Fibroblast of peridontal ligament (primary cell): ENCODE data around the gene DPP7.

Source experiments
- DNase-seq: peaks from one replicate; pipeline ENCODE4 v3.0.0-alpha.2; 2010; ENCODE audit errors: extremely low read depth

Gene DPP7

DNA sequence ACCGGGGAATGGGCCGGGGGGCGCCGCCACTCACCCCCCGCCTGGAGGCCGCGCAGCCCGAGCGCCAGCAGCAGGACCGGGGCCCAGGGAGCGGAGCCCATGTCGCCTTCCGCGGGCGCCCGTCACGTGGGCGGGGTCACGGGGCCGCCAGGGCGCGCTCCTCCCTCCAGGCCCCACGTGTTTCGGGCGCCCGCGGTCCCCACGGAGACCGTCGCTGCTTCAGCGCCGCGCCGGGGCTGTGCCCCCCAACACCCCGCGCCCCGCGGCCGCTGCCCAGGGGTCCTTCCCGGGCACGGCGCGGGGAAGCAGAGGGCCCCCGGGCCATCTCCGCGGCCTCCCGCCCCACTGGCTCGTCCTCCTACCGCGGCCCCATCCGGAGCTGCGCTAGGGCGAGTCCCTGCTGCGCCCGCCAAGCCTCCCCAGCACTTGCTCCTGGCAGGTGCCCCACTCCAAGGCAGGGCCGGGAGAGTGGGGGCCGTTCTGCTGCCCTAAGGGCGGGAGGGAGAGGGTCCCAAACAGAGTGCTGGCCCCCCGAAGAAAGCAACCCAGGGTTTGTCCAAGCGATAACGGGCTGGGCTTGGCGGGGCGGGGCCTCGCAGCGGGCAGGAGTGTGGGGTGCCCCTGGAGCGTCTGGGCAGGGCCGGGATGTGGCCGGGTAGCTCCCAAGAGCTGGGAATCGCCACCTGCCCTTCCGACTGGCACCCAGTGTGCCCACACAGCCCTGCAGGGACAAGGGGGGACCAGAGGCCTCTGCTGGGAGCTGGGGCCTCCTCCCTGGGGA lies at the start of gene DPP7:
DPP7 (minus strand) TSS at position 121 of the 781 bp plus-strand sequence; CDS start at position 101, 20 bp downstream.
- DNase-seq, result peak; percentile 28

DNA sequence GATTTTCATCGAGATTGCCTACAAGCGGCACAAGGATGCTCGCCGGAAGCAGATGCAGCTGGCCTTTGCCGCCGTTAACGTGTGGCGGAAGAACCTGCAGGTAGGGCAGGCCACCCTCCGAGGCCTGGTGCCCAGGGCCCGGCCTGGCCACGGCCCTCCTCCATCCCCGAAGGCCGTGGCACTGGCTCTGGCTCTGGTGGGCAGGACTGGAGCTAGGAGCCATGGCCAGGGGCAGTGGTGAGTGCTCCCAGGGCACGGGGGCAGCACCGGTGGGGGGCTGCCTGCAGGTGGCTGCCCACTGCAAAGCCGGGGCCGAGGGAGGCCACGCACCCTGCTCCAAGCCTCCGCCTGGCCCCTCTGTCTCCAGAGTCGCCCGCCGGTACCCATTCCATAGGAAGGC lies 49.3 kb upstream of the DPP7 start:
- DNase-seq, result no peak

DNA sequence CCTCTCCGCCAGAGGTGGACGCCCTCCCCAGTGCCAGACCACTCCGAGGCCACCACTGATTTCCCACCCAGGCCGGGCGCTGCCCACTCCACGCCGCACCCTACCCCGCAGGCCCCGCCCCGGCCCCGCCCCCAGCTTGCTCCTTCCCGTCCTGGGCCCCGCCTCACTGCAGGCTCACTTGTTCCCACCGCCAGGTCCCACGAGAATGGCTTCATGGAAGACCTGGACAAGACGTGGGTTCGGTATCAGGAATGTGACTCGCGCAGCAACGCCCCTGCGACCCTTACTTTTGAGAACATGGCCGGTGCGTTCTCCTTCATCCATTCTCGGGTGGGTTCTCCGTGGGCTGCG lies 48.8 kb upstream of the DPP7 start:
- DNase-seq, result no peak

DNA sequence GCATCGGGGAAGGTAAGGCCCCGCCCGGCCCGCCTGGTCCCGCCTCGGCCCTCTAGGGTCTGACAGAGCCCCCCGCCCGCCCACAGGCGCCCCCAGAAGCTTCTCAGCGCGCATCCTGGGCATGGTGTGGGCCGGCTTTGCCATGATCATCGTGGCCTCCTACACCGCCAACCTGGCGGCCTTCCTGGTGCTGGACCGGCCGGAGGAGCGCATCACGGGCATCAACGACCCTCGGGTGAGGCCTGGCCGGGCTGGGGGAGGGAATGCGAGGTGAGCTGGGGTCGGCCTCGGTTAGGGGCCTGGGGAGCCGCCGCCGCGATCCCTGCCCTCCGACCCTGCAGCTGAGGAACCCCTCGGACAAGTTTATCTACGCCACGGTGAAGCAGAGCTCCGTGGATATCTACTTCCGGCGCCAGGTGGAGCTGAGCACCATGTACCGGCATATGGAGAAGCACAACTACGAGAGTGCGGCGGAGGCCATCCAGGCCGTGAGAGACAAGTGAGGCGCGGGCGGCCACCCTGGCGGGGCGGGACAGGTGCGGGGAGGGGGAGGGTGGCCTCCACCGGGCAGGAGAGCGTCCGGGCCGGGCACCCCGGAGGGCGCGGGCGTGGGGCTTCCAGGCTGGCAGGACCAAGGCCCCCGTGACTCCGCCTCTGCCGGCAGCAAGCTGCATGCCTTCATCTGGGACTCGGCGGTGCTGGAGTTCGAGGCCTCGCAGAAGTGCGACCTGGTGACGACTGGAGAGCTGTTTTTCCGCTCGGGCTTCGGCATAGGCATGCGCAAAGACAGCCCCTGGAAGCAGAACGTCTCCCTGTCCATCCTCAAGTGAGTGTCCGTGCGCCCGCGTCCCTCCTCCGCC lies 48.2 kb upstream of the DPP7 start:
- no peak for DNase-seq

DNA sequence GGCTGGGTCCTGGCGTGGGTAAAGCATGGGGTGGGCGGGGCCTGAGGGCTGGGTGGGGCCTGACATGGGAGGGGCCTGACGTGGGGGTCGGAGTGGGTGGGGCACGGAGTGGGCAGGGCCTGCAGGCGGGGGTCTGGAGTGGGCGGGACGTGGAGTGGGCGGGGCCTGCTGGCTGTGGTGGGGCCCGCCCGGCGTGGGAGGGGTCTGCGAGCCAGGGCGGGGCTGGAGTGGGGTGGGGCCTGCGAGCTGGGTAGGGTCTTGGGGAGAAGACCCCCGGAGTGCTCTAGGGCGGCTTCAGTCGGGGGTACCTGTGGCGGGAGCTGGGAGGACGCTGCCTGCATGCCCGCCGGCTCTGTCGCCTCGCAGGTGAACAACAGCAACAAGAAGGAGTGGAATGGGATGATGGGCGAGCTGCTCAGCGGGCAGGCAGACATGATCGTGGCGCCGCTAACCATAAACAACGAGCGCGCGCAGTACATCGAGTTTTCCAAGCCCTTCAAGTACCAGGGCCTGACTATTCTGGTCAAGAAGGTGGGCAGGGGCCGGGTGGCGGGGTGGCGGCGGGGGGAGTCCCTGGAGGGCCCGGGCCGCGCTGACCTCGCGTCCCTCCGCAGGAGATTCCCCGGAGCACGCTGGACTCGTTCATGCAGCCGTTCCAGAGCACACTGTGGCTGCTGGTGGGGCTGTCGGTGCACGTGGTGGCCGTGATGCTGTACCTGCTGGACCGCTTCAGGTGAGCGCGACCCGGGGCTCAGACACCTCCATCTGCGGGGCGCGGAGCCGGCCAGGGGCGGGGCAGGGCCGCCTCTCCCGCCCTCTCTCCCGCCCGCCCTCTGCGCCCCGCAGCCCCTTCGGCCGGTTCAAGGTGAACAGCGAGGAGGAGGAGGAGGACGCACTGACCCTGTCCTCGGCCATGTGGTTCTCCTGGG lies 47.3 kb upstream of the DPP7 start:
- no peak for DNase-seq

DNA sequence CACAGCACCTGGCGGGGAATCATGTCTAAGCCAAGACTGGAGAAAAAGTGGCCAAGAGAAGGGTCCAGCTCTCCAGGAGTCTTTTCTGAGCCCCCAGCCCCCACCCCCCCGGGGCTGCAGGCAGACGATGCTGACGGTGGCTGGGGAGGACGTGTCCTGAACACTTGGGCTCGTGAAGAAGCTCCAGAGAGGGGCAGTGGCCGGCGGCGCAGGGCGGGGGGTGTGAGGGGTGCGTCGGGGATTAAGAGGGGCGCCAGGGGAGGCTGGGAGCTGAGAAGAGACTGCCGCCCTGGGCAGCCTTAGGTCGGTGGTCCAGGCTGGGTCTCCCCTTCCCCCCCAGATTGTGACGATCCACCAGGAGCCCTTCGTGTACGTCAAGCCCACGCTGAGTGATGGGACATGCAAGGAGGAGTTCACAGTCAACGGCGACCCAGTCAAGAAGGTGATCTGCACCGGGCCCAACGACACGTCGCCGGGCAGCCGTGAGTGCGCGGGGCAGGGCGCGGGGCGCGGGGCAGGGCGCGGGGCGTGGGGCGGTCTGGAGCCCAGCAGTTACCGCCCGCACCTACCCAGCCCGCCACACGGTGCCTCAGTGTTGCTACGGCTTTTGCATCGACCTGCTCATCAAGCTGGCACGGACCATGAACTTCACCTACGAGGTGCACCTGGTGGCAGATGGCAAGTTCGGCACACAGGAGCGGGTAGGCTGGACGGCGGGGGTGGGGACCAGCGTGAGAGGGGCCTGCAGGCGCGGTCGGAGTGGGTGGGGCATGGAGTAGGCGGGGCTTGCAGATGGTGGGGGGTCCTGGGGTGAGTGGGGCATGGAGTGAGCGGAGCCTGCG lies 46.4 kb upstream of the DPP7 start:
- DNase-seq, result no peak

DNA sequence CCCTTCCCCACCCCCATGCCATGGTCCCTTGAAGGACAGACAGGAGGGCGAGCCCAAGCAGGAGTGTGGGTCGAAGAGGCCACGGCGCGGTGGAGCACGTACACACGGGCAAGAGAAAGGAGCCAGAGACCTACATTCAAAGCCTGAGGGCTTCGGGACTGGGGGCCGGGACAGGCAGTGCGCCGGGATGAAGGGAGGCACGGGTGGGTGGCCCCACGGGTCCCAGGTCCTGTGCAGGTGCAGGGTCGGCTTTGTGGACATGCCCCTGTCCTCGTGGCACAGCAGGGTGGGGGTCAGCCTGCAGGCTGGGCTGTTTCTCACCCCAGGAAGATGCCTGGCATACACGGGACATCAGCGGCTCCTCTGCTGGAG lies 45.5 kb upstream of the DPP7 start:
- DNase-seq, result no peak

DNA sequence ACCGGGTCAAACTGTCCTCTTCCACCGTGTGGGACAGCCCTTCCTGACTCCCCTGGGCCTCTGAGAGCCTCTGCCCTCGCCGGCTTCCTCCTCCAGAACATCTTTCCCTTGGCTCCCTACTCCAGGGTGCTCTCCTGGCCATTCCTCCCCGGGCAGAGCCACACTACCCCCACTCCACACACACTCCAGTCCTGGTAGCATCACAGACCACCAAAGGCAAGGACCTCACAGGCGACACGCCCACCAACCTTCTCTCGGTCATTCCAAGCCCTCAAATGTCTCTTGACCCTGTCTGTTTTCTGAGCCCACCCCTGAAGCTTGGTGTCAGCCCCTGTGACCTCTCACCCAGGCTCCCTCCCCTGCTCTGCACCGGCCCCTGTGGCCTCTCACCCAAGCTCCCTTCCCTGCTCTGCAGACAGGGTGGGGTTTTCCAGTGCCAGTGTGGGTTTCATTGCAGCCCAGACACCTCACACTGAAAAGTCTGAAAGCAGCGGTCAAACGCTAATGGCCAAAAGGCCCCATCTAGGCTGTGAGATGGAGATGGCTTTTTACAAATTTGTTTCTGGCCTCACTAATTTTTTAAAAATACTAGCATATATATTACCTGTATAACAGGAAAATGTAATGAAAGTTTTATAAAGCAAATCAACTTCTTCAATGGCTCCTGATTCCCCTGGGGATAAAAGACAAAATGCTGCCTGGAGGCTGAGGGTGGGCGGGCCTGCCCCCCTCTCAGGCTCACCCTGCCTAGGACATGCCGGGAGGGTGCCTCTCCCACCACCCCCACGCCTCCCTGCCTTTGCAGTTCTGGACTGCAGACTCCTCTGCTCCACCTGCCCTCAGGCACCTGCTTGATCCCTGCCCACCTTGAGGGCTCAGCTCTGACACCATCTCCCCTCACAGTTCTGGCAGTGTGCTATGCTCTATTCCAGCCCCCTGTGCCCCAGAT lies 44.8 kb upstream of the DPP7 start:
- DNase-seq, result no peak

DNA sequence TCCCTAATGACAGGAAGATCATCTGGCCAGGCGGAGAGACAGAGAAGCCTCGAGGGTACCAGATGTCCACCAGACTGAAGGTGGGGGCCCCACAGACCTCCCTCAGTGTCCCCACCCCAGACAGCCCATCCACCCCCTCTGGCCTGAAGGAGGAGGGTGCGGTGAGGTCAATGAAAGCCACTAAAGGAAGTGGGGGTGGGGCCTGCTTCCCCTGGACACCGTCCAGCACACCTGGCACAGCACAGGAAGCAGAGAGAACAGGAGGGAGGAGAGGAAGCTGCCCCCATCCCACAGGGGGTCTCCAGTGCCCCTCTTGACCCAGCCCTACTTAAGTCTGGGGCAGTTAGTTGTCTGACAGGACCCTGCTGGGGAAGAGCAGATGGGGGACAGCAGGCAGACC lies 44.1 kb upstream of the DPP7 start:
- DNase-seq, result no peak

DNA sequence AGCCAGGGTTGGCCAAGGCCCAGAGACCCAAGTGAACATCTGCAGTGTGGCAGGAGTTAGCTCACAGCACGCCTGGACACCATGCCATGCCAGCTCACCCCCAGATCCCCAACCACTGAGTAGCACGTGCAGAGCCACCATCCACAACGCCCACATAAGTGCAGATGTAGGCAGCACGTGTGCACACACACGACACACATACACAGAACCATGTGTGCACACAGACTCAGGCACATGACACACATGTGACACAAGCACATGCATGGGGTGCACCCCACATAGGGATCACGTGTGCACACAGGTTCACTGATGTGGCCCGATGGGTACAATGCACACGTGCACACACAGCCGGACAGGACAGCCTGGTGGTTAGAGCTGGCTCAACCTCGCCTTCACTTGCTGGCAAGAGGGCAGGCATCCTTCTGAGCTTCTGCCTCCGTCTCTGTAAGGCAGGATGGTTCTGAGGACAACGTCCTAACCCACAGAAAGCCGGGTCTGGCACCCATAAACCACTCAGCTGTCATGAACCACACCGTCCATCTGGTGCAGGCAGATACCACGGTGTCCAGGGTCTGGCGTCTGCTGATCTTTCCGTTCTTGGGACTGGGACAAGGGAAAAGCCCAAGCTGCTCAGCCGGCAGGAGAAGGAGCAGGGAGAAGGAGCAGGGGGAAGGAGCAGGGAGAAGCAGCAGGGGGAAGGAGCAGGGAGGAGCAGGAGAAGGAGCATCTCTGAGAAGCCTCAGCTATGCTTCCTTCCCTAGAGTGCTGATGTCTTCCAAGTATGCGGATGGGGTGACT lies 43.3 kb upstream of the DPP7 start:
- DNase-seq, result no peak

DNA sequence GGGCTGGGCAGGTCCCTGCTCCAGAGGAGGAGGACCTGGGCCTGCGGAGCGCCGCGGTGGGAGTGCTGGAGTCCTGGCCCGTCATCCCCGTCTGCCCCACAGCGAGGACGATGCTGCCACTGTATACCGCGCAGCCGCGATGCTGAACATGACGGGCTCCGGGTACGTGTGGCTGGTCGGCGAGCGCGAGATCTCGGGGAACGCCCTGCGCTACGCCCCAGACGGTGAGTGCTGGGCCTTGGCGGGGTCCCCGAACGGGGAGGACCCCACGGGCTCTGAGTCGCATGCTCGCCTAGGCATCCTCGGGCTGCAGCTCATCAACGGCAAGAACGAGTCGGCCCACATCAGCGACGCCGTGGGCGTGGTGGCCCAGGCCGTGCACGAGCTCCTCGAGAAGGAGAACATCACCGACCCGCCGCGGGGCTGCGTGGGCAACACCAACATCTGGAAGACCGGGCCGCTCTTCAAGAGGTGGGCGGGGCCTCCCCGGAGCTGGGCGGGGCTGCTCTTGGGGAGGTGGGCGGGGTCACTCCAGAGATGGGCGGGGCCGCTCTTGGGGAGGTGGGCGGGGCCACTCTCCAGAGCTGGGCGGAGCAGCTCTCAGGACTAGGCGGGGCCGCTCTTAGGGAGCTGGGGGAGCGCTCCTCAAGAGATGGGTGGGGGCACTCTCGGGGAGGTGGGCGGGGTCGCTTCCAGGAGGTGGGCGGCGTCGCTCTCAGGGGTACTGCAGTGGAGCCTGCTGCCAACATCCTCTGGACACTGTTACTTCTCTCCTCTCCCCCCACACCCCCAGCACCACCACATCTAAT lies 42.2 kb upstream of the DPP7 start:
- peak; percentile 11 for DNase-seq

DNA sequence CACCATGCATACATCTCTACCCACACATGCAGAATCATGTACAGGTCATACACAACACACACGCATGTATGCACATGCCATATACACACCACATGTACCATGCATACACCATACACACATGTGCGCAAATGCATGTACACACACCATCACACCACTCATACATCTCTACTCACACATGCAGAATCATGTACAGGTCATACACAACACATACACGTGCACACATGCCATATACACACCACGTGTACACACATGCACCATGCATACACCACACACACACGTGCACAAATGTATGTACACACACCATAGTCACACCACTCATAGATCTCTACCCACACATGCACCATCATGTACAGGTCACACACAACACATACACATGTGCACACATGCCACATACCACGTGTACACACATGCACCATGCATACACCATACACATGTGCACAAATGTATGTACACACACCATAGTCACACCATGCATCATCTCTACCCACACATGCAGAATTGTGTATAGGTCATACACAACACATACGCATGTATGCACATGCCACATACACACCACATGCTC lies 38.4 kb upstream of the DPP7 start:
- DNase-seq, result no peak

DNA sequence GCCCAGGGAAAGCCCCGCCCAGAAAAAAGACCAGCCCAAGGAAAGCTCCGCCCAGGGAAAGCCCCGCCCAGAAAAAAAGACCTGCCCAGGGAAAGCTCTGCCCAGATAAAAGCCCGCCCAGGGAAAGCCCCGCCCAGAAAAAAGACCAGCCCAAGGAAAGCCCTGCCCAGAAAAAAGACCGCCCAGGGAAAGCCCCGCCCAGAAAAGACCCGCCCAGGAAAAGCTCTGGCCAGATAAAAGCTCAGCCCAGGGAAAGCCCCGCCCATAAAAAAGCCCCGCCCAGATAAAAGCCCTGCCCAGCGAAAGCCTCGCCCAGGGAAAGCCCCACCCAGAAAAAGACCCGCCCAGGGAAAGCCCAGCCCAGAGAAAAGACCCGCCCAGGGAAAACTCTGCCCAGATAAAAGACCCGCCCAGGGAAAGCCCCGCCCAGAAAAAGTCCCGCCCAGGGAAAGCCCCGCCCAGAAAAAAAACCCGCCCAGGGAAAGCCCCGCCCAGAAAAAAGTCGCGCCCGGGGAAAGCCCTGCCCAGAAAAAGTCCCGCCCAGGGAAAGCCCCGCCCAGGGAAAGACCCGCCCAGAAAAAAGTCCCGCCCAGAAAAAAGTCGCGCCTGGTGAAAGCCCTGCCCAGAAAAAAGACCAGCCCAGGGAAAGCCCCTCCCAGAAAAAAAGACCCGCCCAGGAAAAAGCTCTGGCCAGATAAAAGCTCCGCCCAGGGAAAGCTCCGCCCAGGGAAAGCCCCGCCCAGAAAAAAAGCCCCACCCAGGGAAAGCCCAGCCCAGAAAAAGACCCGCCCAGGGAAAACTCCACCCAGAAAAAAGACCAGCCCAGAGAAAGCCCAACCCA lies 36.3 kb upstream of the DPP7 start:
- no peak for DNase-seq

DNA sequence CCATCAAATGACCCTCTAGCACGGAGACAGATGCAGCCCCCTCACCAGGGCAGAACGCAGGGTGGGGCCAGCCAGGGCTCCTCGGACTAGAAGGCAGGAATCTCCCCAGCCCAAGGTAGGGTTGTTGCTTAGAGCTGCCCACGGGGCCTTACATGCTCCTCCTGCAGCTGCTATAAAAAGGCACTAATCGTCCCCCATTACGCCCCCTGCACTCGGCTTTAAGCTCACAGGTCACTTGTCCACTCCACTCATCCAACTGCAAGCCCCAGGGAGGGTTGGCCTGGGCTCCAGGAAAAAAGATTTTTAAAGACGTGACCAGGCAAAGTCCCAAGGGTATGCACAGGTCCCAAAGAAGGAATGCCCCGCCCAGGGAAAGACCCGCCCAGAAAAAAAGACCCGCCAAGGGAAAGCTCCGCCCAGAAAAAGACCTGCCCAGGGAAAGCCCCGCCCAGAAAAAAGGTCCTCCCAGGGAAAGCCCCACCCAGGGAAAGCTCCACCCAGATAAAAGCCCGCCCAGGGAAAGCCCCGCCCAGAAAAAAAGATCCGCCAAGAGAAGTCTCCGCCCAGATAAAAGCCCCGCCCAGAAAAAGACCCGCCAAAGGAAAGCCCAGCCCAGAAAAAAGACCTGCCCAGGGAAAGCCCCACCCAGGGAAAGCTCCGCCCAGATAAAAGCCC lies 35.5 kb upstream of the DPP7 start:
- DNase-seq, result no peak

DNA sequence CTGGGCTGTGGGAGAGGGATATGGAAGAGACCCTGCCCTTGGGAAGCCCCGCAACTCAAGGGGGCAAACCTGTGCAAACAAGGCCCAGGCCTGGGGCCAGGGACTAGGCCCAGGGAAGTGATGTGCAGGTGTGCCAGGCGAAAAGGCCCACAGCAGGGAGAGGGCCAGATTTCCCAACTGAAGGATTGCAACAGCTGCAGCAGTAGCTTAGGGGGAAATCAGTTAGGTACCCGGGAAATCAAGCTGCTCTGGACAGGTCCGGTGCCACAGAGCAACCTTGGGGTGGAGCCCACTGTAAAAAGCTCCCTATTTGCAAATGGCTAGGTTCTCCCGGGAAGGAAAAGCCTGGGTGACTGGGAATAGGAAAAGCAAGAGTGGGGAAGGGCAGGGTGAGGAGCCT lies 34.8 kb upstream of the DPP7 start:
- no peak for DNase-seq

DNA sequence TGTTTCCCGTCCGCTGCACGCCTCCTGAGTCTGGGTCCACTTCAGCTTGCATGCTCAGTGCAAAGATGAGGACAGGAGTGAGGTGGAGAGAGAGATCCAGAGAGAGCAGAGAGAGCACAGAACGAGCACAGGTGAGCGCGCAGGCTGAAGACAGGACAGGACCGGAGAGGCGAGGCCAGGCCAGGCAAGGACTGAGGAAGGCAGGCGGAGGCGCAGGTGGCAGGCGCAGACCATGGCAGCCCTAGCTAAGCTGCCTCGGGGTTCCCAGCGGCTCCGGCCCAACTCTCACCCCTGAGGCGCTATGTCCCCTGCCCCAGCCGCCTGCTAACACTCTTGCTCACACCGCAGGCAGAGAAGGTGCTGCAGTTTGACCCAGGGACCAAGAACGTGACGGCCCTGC lies 34.1 kb upstream of the DPP7 start:
- no peak for DNase-seq

DNA sequence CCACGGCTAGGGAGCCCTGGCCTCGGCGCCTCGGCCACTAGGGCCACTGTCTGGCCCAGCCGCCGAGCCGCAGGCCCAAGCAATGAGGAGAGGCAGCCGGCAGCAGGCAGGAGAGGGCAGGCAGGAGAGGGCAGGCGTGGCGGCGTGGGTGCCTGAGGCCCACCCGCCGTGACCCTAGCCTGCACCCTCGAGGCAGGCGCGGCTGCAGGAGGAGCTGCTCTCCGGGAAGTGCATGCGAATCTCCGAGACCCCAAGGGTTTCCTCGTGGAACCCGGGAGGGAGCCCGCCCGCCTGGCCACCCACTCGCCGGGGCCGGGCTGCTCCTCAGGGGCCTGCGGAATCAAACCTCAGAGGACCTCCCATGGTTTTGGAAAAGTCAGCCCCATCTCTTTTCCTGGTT lies 33.7 kb upstream of the DPP7 start:
- no peak for DNase-seq
